Coronary artery (tissue), 2 donors: ENCODE results near the gene CFAP20DC.

Experiments used
- DNase-seq: peaks from one replicate; pipeline ENCODE4 v3.0.0-alpha.2; 2017; ENCODE audit warnings: low spot score
- H3K27ac ChIP-seq, 2 donors: fragments of 200-600 bp; sonication (generic); one replicate each; pipeline ENCODE4 v1.5.1; 2016 to 2019
- H3K4me3 ChIP-seq: fragments of 200-600 bp; sonication (generic); 2 replicates; pipeline ENCODE4 v1.5.1; 2016; ENCODE audit warnings: mild to moderate bottlenecking, moderate library complexity
- CTCF ChIP-seq: fragments of 200-600 bp; sonication (generic); IDR thresholded peaks from one replicate; pipeline ENCODE4 v1.5.1; 2019; ENCODE audit warnings: antibody characterized with exemption

The CFAP20DC gene

DNA sequence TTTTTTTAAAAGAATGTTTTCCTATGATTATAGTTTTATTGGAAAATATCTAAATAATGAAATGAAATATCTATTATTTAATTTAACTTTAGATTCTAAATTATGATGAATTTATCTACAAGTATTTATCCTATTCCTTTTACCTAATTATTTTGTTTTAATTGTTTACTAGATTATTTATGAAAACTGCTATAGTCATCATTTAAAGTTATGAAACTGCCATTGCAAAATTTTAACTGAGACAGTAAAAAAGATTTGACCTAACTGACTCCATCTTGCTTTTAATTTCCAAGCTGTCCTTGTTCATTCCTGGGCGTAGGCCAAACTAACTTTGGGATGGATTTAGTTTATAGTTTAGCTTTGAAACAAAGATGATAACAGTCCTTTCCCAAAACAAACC lies 357.3 kb downstream of the CFAP20DC start:
- Histone ChIP-seq H3K4me3 (no peak overlapping the region), H3K27ac (no peak overlapping the region)
- TF ChIP-seq CTCF = no peak
- no peak for DNase-seq
